AG04449 (cell line): Measurements from ENCODE around the gene SLC28A1.

Experiments used
- CTCF ChIA-PET: fragments of 350-600 bp; formaldehyde crosslinking; extraction: SDS; loops from one replicate; lab custom pipeline; 2021; ENCODE audit warnings: antibody characterized with exemption; lab: Yijun Ruan, JAX
- POLR2A ChIA-PET: fragments of 400-600, 350-600 bp; formaldehyde crosslinking; extraction: SDS; loops from one replicate; lab custom pipeline; 2020; ENCODE audit warnings: antibody characterized with exemption, inconsistent platforms; lab: Yijun Ruan, JAX
- DNase-seq: peaks from one replicate; pipeline ENCODE4 v3.0.0-alpha.2; 2010; ENCODE audit warnings: low read depth, low spot score
- H3K4me3 ChIP-seq: 2 replicates; pipeline ENCODE4 v1.5.1; 2011; ENCODE audit warnings: low read depth, mild to moderate bottlenecking, control low read depth, low read length
- TF ChIP-seq, protein P1 (sequence below): IDR thresholded peaks from one replicate; pipeline ENCODE4 v1.5.1; 2011; ENCODE audit warnings: mild to moderate bottlenecking, moderate library complexity, low read length, control low read depth, inconsistent platforms; ENCODE audit not compliant: insufficient read depth; ENCODE audit errors: missing control alignments

SLC28A1 gene

DNA sequence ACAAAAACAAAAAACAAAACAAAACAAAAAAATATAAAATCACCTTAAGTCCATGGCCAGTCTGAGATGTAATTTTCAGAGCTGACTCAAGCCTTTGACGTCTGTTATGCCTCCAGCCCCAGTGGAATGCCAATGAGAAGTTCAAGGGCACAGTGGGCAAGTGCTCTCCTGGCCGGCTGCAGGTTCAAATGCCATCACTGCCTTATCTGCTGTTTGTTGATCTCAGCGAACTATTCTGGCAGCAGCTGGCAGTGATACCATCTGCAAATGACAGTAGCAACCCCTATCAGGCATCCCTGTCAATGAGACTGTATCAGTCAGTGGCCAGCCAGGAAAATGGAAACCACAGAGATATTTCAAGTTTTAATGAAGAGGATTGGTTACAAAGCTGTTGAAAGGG lies 86.4 kb downstream of the SLC28A1 start:
- no peak for DNase-seq
- no peak overlapping the region for H3K4me3 ChIP-seq
- TF ChIP-seq, protein P1, sequence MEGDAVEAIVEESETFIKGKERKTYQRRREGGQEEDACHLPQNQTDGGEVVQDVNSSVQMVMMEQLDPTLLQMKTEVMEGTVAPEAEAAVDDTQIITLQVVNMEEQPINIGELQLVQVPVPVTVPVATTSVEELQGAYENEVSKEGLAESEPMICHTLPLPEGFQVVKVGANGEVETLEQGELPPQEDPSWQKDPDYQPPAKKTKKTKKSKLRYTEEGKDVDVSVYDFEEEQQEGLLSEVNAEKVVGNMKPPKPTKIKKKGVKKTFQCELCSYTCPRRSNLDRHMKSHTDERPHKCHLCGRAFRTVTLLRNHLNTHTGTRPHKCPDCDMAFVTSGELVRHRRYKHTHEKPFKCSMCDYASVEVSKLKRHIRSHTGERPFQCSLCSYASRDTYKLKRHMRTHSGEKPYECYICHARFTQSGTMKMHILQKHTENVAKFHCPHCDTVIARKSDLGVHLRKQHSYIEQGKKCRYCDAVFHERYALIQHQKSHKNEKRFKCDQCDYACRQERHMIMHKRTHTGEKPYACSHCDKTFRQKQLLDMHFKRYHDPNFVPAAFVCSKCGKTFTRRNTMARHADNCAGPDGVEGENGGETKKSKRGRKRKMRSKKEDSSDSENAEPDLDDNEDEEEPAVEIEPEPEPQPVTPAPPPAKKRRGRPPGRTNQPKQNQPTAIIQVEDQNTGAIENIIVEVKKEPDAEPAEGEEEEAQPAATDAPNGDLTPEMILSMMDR, result no peak
- ChIA-PET POLR2A (no interaction called here), CTCF (interaction anchor here (2.1 kb wide), 1 partner anchor 9 kb away, joined by 5 read pairs; no protein-coding TSS in a partner anchor)

DNA sequence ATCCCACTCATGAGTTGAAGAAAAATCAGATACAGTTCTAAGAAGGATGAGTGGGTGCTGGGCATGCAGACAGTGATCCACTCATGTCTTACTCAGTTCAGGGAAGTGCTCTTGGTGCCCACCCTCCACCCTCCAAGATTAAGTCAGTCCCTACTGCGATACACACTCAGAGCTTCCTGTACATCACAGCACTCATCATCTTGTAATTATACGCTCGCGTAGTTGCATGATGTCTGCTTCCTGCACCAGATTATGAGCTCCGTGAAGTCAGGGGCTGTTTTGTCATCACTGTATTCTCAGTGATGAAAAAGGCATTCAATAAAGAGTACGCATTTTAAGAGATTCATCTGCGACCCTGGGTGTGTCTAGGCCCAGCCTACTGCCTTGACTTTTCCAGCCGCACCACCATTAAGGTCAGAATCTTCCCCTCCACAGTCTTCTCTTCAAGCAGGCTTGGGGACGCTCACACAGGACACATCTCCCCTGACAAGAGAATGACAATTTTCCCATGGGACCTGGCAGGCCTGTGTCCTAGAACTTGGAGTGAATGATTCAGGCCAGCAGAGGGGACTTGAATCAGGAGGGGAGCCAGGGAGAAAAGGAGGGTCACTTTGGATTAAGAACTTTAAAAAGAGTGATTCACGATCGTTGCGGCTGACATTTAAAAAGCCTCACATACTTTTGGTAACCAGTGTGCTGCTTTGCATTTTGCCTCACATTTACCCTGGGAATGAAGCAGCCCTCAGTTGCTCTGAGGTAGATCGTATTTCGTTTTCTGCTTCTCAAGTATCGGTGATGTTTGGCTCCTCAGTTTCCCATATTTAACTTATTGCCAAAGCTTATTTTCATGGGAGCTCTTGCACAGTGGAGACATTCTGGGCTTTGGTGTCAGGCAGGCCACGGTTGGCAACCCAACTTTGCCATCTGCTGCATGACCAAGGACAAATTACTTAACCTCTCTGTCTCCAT lies 89.3 kb downstream of the SLC28A1 start:
- DNase-seq, result no peak
- ChIA-PET CTCF (interaction anchor here (0.6 to 1.4 kb wide), 4 partner anchors 18 to 71 kb away, joined by 3 to 4 read pairs (median 4); no protein-coding TSS in a partner anchor), POLR2A (no interaction called here)
- no peak overlapping the region for H3K4me3 ChIP-seq
- TF ChIP-seq, protein P1, result no peak

DNA sequence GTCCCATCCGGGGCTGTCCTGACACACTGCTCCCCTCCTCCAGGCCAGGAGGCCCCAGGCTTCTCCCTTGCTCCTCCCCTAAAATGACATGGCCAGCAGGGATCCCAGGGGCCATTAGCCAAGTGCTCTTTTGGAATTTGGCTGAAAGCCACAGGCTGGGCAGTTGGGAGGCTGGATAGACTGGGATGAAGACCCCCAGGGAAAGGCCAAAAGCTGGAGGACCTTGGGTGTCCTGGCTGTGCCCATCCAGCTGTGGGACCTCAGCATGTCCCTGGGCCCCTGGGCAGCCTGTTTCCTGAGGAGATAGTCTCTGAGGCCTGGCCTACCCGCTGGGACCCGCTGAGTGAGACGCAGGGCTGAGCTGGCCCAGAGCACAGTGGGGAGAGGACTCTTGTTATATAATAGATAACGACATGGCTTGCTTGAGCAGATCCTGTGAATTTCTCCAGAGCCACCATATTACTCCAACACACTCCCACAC lies 91.4 kb downstream of the SLC28A1 start:
- TF ChIP-seq, protein P1, result no peak
- DNase-seq, result no peak
- ChIA-PET CTCF (no interaction called here), POLR2A (no interaction called here)
- no peak overlapping the region for H3K4me3 ChIP-seq

DNA sequence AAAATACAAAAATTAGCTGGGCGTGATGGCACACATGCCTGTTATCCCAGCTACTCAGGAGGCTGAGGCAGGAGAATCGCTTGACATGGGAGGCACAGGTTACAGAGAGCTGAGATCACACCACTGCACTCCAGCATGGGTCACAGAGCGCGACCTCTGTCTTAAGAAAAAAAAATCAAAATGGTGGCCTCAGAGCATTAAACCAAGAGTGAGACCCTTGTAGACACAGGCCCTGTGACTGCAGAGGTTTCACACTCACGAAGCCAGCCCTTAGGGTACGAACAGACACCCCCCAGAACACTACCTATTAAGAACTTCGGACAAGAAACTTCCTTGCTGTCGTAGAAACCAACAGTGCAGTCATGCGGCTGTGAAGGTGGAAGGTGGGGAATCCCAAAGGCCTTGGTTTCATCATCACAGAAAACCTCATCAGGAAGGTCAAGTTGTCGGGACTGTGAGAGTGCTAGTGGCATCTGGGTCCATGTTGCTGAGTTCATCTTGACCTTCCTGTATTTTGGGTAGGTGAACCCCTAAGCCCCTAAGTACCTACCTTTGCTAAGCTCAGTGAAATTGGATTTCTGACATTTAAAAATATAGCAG lies 92.4 kb downstream of the SLC28A1 start:
- ChIA-PET CTCF (no interaction called here), POLR2A (interaction anchor here (0.7 kb wide), 1 partner anchor 201 kb away, joined by 3 read pairs; no protein-coding TSS in a partner anchor)
- DNase-seq, result no peak
- H3K4me3 ChIP-seq, result no peak overlapping the region
- TF ChIP-seq, protein P1, result no peak

DNA sequence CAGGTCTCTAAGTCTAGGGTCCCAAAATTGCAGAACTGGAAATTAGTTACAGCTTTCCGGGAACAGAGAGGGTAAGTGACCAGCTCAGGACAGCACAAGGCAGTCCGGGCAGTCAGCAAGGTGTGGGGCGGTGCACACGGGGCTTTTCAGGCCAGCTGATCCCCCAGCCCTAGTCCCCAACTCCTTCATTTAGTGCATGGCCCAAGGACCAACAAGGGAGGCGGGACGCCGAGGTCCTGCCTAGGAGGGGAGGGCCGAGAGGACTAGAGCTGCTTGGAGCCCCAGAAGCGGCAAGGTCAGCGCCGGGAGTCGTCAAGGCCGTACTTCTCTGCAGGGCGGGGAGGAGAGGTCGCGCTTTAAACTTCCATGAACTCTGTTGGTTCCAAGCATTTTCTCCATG lies 95.2 kb downstream of the SLC28A1 start:
- no peak for DNase-seq
- no peak overlapping the region for H3K4me3 ChIP-seq
- CTCF ChIA-PET, result interaction anchor here (2.4 to 2.6 kb wide), 2 partner anchors 21 to 65 kb away, joined by 8 to 15 read pairs; no protein-coding TSS in a partner anchor
- POLR2A ChIA-PET, result no interaction called here
- TF ChIP-seq, protein P1, result no peak
